Activated T-cell treated with anti-CD3 and anti-CD28 coated beads, Interleukin-2, amount 50 U/mL, for 24 hours (primary cell): ENCODE measurements around the gene GLP2R.
"Not testable (repeated sequence)": the region's sequence is repeated elsewhere in the genome, so short reads cannot be mapped to it uniquely, and the experiment has no call there.

Experiments used
- DNase-seq: peaks from one replicate; pipeline ENCODE4 v3.0.0-alpha.2; 2020
- H3K27ac Mint-ChIP-seq: 2 replicates; pipeline ENCODE4 v1.8.0; 2020; ENCODE audit warnings: mild to moderate bottlenecking, mixed read lengths
- H3K27me3 Mint-ChIP-seq: 2 replicates; pipeline ENCODE4 v1.8.0; 2020; ENCODE audit warnings: mixed read lengths
- H3K36me3 Mint-ChIP-seq: 2 replicates; pipeline ENCODE4 v1.8.0; 2020; ENCODE audit warnings: low read depth, mixed read lengths
- H3K4me1 Mint-ChIP-seq: 2 replicates; pipeline ENCODE4 v1.8.0; 2020; ENCODE audit warnings: low read depth, mixed read lengths
- H3K4me3 Mint-ChIP-seq: 2 replicates; pipeline ENCODE4 v1.8.0; 2020; ENCODE audit warnings: mild to moderate bottlenecking, moderate library complexity, mixed read lengths
- H3K9me3 Mint-ChIP-seq: 2 replicates; pipeline ENCODE4 v1.8.0; 2020; ENCODE audit warnings: mixed read lengths

Gene GLP2R

GRCh38 chr17:9825641-9826150, at the start of gene GLP2R:
GLP2R (plus strand) TSS chr17:9825924; CDS start chr17:9826064, 140 bp downstream.
- no peak for DNase-seq
- Mint-ChIP-seq H3K4me1 (no peaks in the 10 kb centered on the region), H3K9me3 (no peaks in the 10 kb centered on the region), H3K36me3 (no peaks in the 10 kb centered on the region), H3K27ac (no peak within 1 kb of the TSS), H3K4me3 (no peak within 1 kb of the TSS), H3K27me3 (peaks cover 17% of the 10 kb centered on the region)

DNA sequence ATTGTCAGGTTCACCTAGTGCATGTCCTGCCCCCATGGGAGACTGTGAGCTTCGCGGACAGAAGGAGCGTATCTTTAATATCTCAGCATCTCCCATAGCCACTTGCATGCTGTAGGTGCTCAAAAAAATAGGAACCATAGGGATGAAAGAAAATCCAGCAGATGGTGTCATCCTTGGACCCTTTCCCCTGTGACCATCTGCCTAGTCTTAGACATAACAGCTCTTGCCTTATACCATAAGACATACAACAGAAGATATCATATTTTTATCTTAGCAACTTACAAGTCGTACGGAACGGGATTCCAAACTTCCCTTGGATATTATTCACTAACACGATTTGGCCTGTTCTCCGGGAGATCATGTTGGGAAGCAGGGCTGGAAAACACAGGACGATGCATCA, 48.8 kb upstream of the GLP2R start:
- DNase-seq = no peak
- H3K27ac Mint-ChIP-seq = no peak overlapping the region
- no peaks in the 10 kb centered on the region for H3K4me1 Mint-ChIP-seq
- peaks cover 33% of the 10 kb centered on the region for H3K27me3 Mint-ChIP-seq
- H3K36me3 Mint-ChIP-seq = no peaks in the 10 kb centered on the region
- H3K4me3 Mint-ChIP-seq = no peak overlapping the region
- H3K9me3 Mint-ChIP-seq = no peaks in the 10 kb centered on the region

DNA sequence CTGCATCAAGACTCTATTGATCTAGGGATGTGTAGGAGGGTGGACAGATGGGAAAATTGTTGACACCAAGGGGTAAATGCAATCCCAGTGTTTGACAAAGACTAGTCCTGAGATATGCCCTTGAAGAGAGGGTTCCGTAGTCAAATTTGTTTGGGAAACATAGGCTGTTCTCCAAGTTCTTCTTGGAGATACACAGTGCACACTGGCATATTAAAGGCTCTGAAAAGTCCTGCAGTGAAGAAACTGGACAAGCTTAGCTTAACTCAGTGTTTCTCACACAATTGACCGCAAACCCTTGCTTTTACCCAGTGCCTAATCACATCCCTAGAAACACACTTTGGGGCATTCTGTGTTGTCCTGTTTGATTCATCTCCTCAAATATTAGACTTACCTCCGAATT, 45.2 kb upstream of the GLP2R start:
- Mint-ChIP-seq H3K36me3 (no peaks in the 10 kb centered on the region), H3K27ac (no peak overlapping the region), H3K27me3 (peaks cover 35% of the 10 kb centered on the region), H3K4me3 (no peak overlapping the region), H3K9me3 (no peaks in the 10 kb centered on the region), H3K4me1 (no peaks in the 10 kb centered on the region)
- no peak for DNase-seq

DNA sequence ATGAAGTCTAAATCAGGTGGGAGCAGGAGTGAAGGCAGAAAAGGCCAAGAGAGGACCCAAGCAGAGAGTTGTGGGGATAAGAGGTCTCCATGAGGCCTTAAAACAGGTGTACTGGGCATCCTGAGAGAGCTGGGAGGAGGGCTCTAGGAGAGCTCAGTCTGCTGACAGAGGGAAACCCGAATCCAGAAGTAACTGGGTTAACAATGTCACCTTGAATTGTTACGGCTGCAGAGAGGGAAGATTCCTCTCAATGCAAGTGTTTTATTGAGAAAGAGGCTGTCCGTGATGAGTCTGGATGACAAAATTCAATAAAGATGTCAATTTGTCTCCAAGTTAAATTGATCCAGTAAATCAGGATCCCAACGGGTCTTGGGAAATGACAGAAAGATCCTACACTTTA, 42.7 kb upstream of the GLP2R start:
- H3K27me3 Mint-ChIP-seq = peaks cover 31% of the 10 kb centered on the region
- H3K27ac Mint-ChIP-seq = no peak overlapping the region
- no peak for DNase-seq
- H3K4me3 Mint-ChIP-seq = no peak overlapping the region
- no peaks in the 10 kb centered on the region for H3K4me1 Mint-ChIP-seq
- H3K9me3 Mint-ChIP-seq = no peaks in the 10 kb centered on the region
- H3K36me3 Mint-ChIP-seq = no peaks in the 10 kb centered on the region

GRCh38 chr17:9783465-9783864, 42.3 kb upstream of the GLP2R start:
- H3K4me3 Mint-ChIP-seq, H3K4me1 Mint-ChIP-seq, H3K27ac Mint-ChIP-seq, DNase-seq, H3K36me3 Mint-ChIP-seq, H3K9me3 Mint-ChIP-seq: not testable (repeated sequence)
- peaks cover 30% of the 10 kb centered on the region for H3K27me3 Mint-ChIP-seq

DNA sequence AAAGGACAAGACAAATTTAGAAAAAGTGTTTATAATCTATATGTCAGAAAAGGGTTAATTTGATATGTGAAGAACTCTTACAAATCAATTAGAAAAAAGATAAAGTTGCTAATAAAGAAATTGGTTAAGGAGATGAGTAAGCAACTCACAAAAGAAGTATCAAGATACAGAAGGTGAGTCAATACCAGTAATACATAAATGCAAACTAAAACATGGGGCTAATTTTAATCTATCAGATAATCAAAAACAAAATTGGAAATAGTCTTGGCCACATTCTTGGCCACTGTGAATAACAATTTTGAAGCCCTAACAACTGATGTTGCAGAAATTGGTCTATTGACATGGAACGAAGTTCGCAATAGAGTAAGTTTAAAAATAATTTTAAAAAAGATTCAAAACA, 41.2 kb upstream of the GLP2R start:
- Mint-ChIP-seq H3K4me1 (no peaks in the 10 kb centered on the region), H3K27me3 (peaks cover 25% of the 10 kb centered on the region), H3K36me3 (no peaks in the 10 kb centered on the region), H3K9me3 (no peaks in the 10 kb centered on the region), H3K4me3 (no peak overlapping the region), H3K27ac (no peak overlapping the region)
- no peak for DNase-seq

GRCh38 chr17:9788601-9789000, 37.1 kb upstream of the GLP2R start:
- Mint-ChIP-seq H3K27ac (no peak overlapping the region), H3K4me3 (no peak overlapping the region), H3K4me1 (no peaks in the 10 kb centered on the region), H3K36me3 (no peaks in the 10 kb centered on the region), H3K27me3 (peaks cover 2% of the 10 kb centered on the region), H3K9me3 (no peaks in the 10 kb centered on the region)
- no peak for DNase-seq

DNA sequence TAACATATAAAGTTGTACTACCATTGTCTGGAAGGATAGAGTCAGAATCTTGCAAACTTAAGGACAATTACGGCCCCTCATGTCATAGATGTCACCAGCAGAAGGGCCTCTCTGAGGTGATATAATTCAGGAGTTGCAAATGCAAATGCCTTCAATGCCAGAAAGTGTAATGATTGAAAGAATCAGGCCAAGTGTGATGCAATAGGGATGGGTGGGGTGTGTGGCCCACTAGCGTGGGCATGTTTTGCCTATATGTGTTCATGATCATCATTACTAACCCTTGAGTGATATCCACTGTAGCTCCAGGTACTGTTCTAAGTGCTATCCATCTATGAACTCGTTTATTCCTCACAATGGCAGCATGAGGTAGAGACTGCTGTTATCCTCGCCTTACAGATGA, 35.4 kb upstream of the GLP2R start:
- Mint-ChIP-seq H3K4me3 (no peak overlapping the region), H3K9me3 (no peaks in the 10 kb centered on the region), H3K4me1 (no peaks in the 10 kb centered on the region), H3K27me3 (peaks cover 2% of the 10 kb centered on the region), H3K27ac (no peak overlapping the region), H3K36me3 (no peaks in the 10 kb centered on the region)
- DNase-seq = no peak

- Mint-ChIP-seq H3K9me3 (no peaks in the 10 kb centered on the region), H3K4me3 (no peak within 1 kb of the TSS), H3K27ac (no peak within 1 kb of the TSS), H3K36me3 (no peaks in the 10 kb centered on the region), H3K27me3 (peaks cover 3% of the 10 kb centered on the region), H3K4me1 (no peaks in the 10 kb centered on the region)
- no peak for DNase-seq
Measured at GRCh38 chr17:9790889-9791876, 34.5 kb upstream of the GLP2R start, which contains the start of gene DHRS7C. DHRS7C (minus strand) TSS chr17:9791592; CDS start chr17:9791284, 308 bp downstream.

DNA sequence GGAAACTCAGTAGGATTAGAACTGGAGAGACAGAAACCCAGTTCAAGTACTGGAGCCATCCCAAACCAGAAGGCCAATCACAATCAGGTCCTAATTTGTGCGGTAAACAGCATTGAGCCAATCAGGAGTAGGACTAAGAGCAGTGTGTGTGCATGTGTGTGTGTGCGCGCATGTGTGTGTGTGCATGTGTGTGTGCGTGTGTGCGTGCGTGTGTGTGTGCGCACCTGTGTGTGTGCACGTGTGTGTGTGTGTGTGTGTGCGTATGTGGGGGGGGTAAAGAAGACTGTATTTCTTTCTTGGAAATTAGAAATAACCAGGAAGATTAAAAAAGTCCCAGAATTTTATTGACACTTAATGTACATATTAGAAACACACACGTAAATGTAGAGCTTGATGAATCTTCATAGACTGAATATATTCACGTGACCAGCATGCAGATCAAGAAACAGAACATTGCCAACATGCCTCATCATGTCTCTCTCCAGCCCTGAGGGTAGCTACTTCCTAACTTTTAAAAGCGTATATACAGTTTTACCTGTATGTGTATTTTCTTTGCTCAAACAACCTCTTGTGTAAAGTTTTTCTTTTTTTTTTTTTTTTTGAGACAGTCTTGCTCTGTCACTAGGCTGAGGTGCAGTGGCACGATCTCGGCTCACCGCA, 33.4 kb upstream of the GLP2R start:
- no peaks in the 10 kb centered on the region for H3K9me3 Mint-ChIP-seq
- no peaks in the 10 kb centered on the region for H3K36me3 Mint-ChIP-seq
- no peaks in the 10 kb centered on the region for H3K4me1 Mint-ChIP-seq
- no peak for DNase-seq
- H3K27me3 Mint-ChIP-seq = peaks cover 8% of the 10 kb centered on the region
- no peak overlapping the region for H3K4me3 Mint-ChIP-seq
- H3K27ac Mint-ChIP-seq = no peak overlapping the region

DNA sequence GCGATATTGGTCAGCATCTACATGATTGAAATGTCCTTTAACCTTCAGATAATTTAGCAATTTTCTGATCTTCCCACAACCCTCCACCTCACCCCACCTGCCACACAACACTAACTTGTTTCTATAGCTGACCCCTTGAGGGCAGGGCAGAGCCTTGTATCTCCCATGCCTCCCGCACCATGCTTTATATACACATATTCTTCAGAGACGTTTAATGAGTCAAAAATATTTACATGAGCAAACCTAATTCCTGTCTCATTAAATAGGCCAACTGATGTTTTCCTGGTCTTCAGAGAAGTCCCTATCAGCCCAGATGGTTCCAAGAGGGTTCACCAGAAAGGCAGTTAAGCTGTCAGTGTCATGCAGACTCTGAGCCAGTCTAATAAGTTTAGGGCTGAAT, 27.7 kb upstream of the GLP2R start:
- no peak for DNase-seq
- no peaks in the 10 kb centered on the region for H3K9me3 Mint-ChIP-seq
- H3K27ac Mint-ChIP-seq = no peak overlapping the region
- no peaks in the 10 kb centered on the region for H3K4me1 Mint-ChIP-seq
- peaks cover 29% of the 10 kb centered on the region for H3K27me3 Mint-ChIP-seq
- H3K4me3 Mint-ChIP-seq = no peak overlapping the region
- H3K36me3 Mint-ChIP-seq = no peaks in the 10 kb centered on the region

- no peak overlapping the region for H3K4me3 Mint-ChIP-seq
- no peaks in the 10 kb centered on the region for H3K36me3 Mint-ChIP-seq
- H3K27ac Mint-ChIP-seq = no peak overlapping the region
- H3K27me3 Mint-ChIP-seq = peaks cover 29% of the 10 kb centered on the region
- no peaks in the 10 kb centered on the region for H3K4me1 Mint-ChIP-seq
- DNase-seq = no peak
- H3K9me3 Mint-ChIP-seq = no peaks in the 10 kb centered on the region
Measured at GRCh38 chr17:9798724-9799123, 27.0 kb upstream of the GLP2R start.

GRCh38 chr17:9801505-9801904, 24.2 kb upstream of the GLP2R start:
- H3K9me3 Mint-ChIP-seq = peaks cover 4% of the 10 kb centered on the region
- H3K4me1 Mint-ChIP-seq = no peaks in the 10 kb centered on the region
- no peak overlapping the region for H3K27ac Mint-ChIP-seq
- no peak overlapping the region for H3K4me3 Mint-ChIP-seq
- no peaks in the 10 kb centered on the region for H3K36me3 Mint-ChIP-seq
- peaks cover 30% of the 10 kb centered on the region for H3K27me3 Mint-ChIP-seq
- DNase-seq = no peak

GRCh38 chr17:9802294-9802693, 23.4 kb upstream of the GLP2R start:
- H3K27ac Mint-ChIP-seq = no peak overlapping the region
- H3K36me3 Mint-ChIP-seq = no peaks in the 10 kb centered on the region
- no peak overlapping the region for H3K4me3 Mint-ChIP-seq
- DNase-seq = no peak
- no peaks in the 10 kb centered on the region for H3K4me1 Mint-ChIP-seq
- H3K9me3 Mint-ChIP-seq = peaks cover 4% of the 10 kb centered on the region
- peaks cover 28% of the 10 kb centered on the region for H3K27me3 Mint-ChIP-seq

DNA sequence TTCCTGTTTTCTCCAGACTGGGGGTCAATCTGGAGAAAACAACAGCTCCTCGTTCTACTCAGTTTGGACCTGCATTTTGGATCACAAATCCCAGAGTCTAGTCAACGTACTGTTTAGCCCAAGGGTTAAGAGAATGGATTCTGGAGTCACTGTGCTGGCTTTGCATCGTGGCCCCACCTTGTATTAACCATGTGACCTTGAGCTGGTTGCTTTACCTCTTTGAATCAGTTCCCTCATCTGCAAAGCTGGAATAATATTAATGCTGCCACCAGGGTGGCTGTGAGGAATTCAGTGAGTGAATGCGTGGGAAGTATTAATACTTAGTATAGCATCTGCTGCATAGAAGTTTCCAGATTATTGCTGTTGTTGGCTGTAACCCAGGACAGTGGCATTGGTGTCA, 23.0 kb upstream of the GLP2R start:
- H3K4me1 Mint-ChIP-seq = no peaks in the 10 kb centered on the region
- H3K27me3 Mint-ChIP-seq = peaks cover 24% of the 10 kb centered on the region
- DNase-seq = no peak
- H3K36me3 Mint-ChIP-seq = no peaks in the 10 kb centered on the region
- H3K9me3 Mint-ChIP-seq = peaks cover 4% of the 10 kb centered on the region
- H3K27ac Mint-ChIP-seq = no peak overlapping the region
- no peak overlapping the region for H3K4me3 Mint-ChIP-seq
